GM12891 (cell line): ENCODE data around the gene CELSR1.

Source experiments
- POLR2A ChIP-seq: IDR thresholded peaks from 2 replicates; pipeline ENCODE4 v1.6.1; 2011; ENCODE audit warnings: low read depth, low read length, control low read depth
- POLR2AphosphoS5 ChIP-seq: IDR thresholded peaks from 2 replicates; pipeline ENCODE4 v1.6.1; 2011; ENCODE audit warnings: low read depth, low read length, control low read depth

GRCh38 chr22:46547179-46547882, 9.9 kb upstream of the CELSR1 start:
- no peak for TF ChIP-seq POLR2A
- no peak for TF ChIP-seq POLR2AphosphoS5
